SK-MEL-5 (cell line): ENCODE data around the gene MYZAP. TPM values are rescaled to one million over a fixed set of nuclear protein-coding genes. Genes with fewer than 3 reads are reported as not detected.

Source experiments
- total RNA-seq: library from RNA; depleted of rRNA; stranded (reverse); fragments of >200 nt; shearing (Covaris generic); gene quantifications from 2 replicates; pipeline ENCODE4 v1.2.3, GENCODE V29; 2014; rRNA removed

The MYZAP gene
- total RNA-seq, 1 experiment from 2014 or later = 0.21 TPM

Other genes starting within 250 kb of the MYZAP start
- 0.24 TPM in 2 replicates for gene CGNL1, start 215.4 kb upstream of the MYZAP start, total RNA-seq
- 339 and 530 TPM in 2 replicates for gene POLR2M, start 114.8 kb downstream of the MYZAP start, total RNA-seq